ENCODE measurements around the gene UBALD2. TPM values are rescaled to one million over a fixed set of nuclear protein-coding genes. Genes with fewer than 3 reads are reported as not detected.

Gene UBALD2
- total RNA-seq, 2 donors from 2014 or later, result 8.4 to 9.7 TPM

- Histone ChIP-seq H3K27me3 (no peaks in the 10 kb centered on the region), H3K9me3 (no peaks in the 10 kb centered on the region), H3K27ac (no peak overlapping the region), H3K36me3 (peaks cover 25% of the 10 kb centered on the region), H3K4me3 (no peak overlapping the region), H3K4me1 (no peaks in the 10 kb centered on the region)
- TF ChIP-seq CTCF (IDR thresholded peaks at IDR 0.05), result no peak
- DNase-seq (ENCODE audit: low spot score), result no peak
These were observed 52.4 kb downstream of the UBALD2 start for GRCh38 chr17:76317535-76317934.

GRCh38 chr17:76318586-76318985, 53.4 kb downstream of the UBALD2 start:
- Histone ChIP-seq H3K4me1 (no peaks in the 10 kb centered on the region), H3K9me3 (no peaks in the 10 kb centered on the region), H3K36me3 (peaks cover 14% of the 10 kb centered on the region), H3K4me3 (no peak overlapping the region), H3K27me3 (no peaks in the 10 kb centered on the region), H3K27ac (no peak overlapping the region)
- no peak for DNase-seq (ENCODE audit: low spot score)
- no peak for TF ChIP-seq CTCF (IDR thresholded peaks at IDR 0.05)

Other genes with a start within 250 kb of the UBALD2 start
- under 1 TPM; 0.30 to 0.71 TPM for gene EVPL, start 238.0 kb upstream of the UBALD2 start, total RNA-seq
- gene SRP68, start 192.8 kb upstream of the UBALD2 start, total RNA-seq, result 10 to 100 TPM; 35.2 to 43.9 TPM
- not detected for gene GALR2, start 190.6 kb upstream of the UBALD2 start, total RNA-seq
- gene ZACN, start 186.2 kb upstream of the UBALD2 start, total RNA-seq, result not detected
- gene EXOC7, start 161.6 kb upstream of the UBALD2 start, total RNA-seq, result 10 to 100 TPM; 56.0 to 65.3 TPM
- gene FOXJ1, start 124.1 kb upstream of the UBALD2 start, total RNA-seq, result not detected
- gene RNF157, start 24.9 kb upstream of the UBALD2 start, total RNA-seq, result 10 to 100 TPM in 1 of 2 donors, 1 to 10 TPM in 1; 9.5 to 13.0 TPM
- 1 to 10 TPM; 1.1 to 1.2 TPM for gene QRICH2, start 42.9 kb downstream of the UBALD2 start, total RNA-seq
- gene PRPSAP1, start 88.6 kb downstream of the UBALD2 start, total RNA-seq, result 10 to 100 TPM; 33.7 to 34.0 TPM
- gene SPHK1, start 119.3 kb downstream of the UBALD2 start, total RNA-seq, result 10 to 100 TPM in 1 of 2 donors, 1 to 10 TPM in 1; 6.4 to 16.8 TPM
- gene UBE2O, start 187.8 kb downstream of the UBALD2 start, total RNA-seq, result 10 to 100 TPM; 19.5 to 21.8 TPM
- gene AANAT, start 202.3 kb downstream of the UBALD2 start, total RNA-seq, result not detected
- gene RHBDF2, start 236.1 kb downstream of the UBALD2 start, total RNA-seq, result 10 to 100 TPM; 13.6 to 14.8 TPM